Testis (tissue), 2 donors: ENCODE data around the gene MYEOV.

ENCODE experiments used
- CTCF ChIP-seq, 3 experiments: fragments of 450-650 bp in 2 of 3; fragments of 200-600 bp in 1 of 3; sonication (generic) in 1 of 3; IDR thresholded peaks; one replicate each; pipeline ENCODE4 v1.5.1; 2016 to 2019; ENCODE audit warnings: antibody characterized with exemption in 3 of 3, mild to moderate bottlenecking in 2 of 3, moderate library complexity in 1 of 3
- POLR2A ChIP-seq: fragments of 450-650 bp; IDR thresholded peaks from one replicate; pipeline ENCODE4 v1.6.1; 2017; ENCODE audit warnings: antibody characterized with exemption, mild to moderate bottlenecking, moderate library complexity

- TF ChIP-seq CTCF (IDR thresholded peaks at IDR 0.05) = no peak
- TF ChIP-seq POLR2A = no peak
Measured at GRCh38 chr11:69262918-69263735, 30.8 kb upstream of the MYEOV start.
